Left renal pelvis (tissue), 4 donors: ENCODE data around the gene ZNF326. TPM values are rescaled to one million over a fixed set of nuclear protein-coding genes. Genes with fewer than 3 reads are reported as not detected.

Experiments
- DNase-seq, 4 donors: peaks; one replicate each; pipeline ENCODE4 v3.0.0-alpha.2; 2013; ENCODE audit warnings: low read depth in 4 of 4, low spot score in 3 of 4
- polyA plus RNA-seq, 4 donors: library from polyadenylated mRNA; unstranded; fragments of 120-200 nt; gene quantifications; one replicate each; pipeline ENCODE4 v1.2.1, GENCODE V29; 2013; ENCODE audit not compliant: insufficient read length in 4 of 4

The ZNF326 gene
- polyA plus RNA-seq, 4 donors = 46.1 to 83.4 (median 72.0) TPM

- DNase-seq = no peak
These were observed 72.5 kb downstream of the ZNF326 start for GRCh38 chr1:90067194-90067931.

- DNase-seq = no peak
These were observed 73.8 kb downstream of the ZNF326 start for GRCh38 chr1:90068611-90069280.

- DNase-seq = no peak
These were observed 79.2 kb downstream of the ZNF326 start for GRCh38 chr1:90074137-90074536.

GRCh38 chr1:90074566-90074965 is 79.7 kb downstream of the ZNF326 start:
- no peak for DNase-seq

- no peak for DNase-seq
These were observed 80.1 kb downstream of the ZNF326 start for GRCh38 chr1:90074970-90075391.

GRCh38 chr1:90083995-90084394 is 89.1 kb downstream of the ZNF326 start:
- no peak for DNase-seq

Other genes starting within 250 kb of the ZNF326 start
- 10 to 100 TPM; 20.7 to 44.1 (median 38.2) TPM for gene LRRC8D, start 174.1 kb upstream of the ZNF326 start, polyA plus RNA-seq